ENCODE data around the gene GDPGP1. TPM values are rescaled to one million over a fixed set of nuclear protein-coding genes. Genes with fewer than 3 reads are reported as not detected.

GDPGP1 gene
- total and polyA plus RNA-seq, 2 donors (not counting 1 experiment from before 2014, with no cell fraction given): 9.3 to 10.4 TPM

DNA sequence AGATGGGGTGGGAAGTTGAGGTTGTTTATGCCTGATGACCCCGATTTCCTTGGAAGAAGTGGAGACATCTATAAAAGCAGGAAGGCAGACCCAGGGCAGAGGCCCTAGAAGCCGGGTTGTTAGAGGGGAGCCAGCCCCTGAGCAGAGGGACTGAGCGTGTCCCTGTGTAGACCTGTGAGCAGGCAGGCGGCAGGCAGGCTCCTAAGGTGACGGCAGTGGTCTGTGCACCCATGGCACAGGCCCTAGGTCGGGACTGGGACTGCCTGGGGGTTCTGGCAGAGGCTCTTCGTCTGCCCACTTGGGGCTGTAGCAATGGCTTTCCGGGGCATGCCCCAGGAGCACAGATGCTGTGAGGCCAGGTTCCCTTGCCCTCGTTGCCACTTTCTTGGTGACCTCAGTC is 23.0 kb upstream of the GDPGP1 start:
- H3K36me3 ChIP-seq (replicated peaks in 1 of 2; ENCODE audit: control extremely low read depth in 1 of 2, control insufficient read depth in 1 of 2, extremely low read depth in 1 of 2, insufficient read depth in 2 of 2, low read length in 1 of 2): peaks cover 2 to 64% of the 10 kb centered on the region in 2 experiments
- TF ChIP-seq, protein P1, sequence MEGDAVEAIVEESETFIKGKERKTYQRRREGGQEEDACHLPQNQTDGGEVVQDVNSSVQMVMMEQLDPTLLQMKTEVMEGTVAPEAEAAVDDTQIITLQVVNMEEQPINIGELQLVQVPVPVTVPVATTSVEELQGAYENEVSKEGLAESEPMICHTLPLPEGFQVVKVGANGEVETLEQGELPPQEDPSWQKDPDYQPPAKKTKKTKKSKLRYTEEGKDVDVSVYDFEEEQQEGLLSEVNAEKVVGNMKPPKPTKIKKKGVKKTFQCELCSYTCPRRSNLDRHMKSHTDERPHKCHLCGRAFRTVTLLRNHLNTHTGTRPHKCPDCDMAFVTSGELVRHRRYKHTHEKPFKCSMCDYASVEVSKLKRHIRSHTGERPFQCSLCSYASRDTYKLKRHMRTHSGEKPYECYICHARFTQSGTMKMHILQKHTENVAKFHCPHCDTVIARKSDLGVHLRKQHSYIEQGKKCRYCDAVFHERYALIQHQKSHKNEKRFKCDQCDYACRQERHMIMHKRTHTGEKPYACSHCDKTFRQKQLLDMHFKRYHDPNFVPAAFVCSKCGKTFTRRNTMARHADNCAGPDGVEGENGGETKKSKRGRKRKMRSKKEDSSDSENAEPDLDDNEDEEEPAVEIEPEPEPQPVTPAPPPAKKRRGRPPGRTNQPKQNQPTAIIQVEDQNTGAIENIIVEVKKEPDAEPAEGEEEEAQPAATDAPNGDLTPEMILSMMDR (IDR thresholded peaks at IDR 0.05): no peak
- no peak for TF ChIP-seq EZH2 (IDR thresholded peaks at IDR 0.05; ENCODE audit: borderline replicate concordance, insufficient read depth, low read depth, low read length, poor library complexity, severe bottlenecking)
- H3K27me3 ChIP-seq (replicated peaks in 1 of 4; ENCODE audit: control extremely low read depth in 1 of 4, control insufficient read depth in 3 of 4, insufficient read depth in 4 of 4, low read length in 3 of 4): no peaks in the 10 kb centered on the region
- intact Hi-C loops (cut with micrococcal nuclease): loop anchor here (10.0 kb wide), 2 partner anchors 316 to 454 kb away; partner anchors contain the start of gene AP3S2
- peak overlapping the region; percentile 65 for H3K4me2 ChIP-seq (replicated peaks; ENCODE audit: low read depth, low read length, poor library complexity, severe bottlenecking)
- no peaks in the 10 kb centered on the region for H3K9me3 ChIP-seq (ENCODE audit: control extremely low read depth in 1 of 3, control insufficient read depth in 2 of 3, insufficient read depth in 1 of 3, low read length in 2 of 3)
- 94% methylated on average over 9 of the region's 9 CpGs for WGBS (ENCODE audit: insufficient coverage)
- ChIA-PET POLR2A (no interaction called here), CTCF (no interaction called here)
- H3K27ac ChIP-seq (ENCODE audit: low read length in 2 of 2): peak overlapping the region; percentile 80 to 86
- Mint-ChIP-seq H3K4me1 (peaks cover 93% of the 10 kb centered on the region), H3K27me3 (no peaks in the 10 kb centered on the region), H3K27ac (peak overlapping the region; percentile 90), H3K4me3 (peak overlapping the region; percentile 76), H3K9me3 (ENCODE audit: insufficient read depth) (no peaks in the 10 kb centered on the region)
- H4K20me1 ChIP-seq (ENCODE audit: control insufficient read depth, insufficient read depth, low read length, poor library complexity, severe bottlenecking): peaks cover 55% of the 10 kb centered on the region
- no peak overlapping the region for H2AFZ ChIP-seq (ENCODE audit: insufficient read depth, low read depth, low read length, poor library complexity, severe bottlenecking)
- DNase-seq: no peak
- no peak for ATAC-seq (ENCODE audit: low read depth)
- peaks cover 92% of the 10 kb centered on the region for H3K79me2 ChIP-seq (ENCODE audit: control insufficient read depth, insufficient read depth, low read length)
- peaks cover 92 to 100% of the 10 kb centered on the region in 2 donors for H3K4me1 ChIP-seq (ENCODE audit: control insufficient read depth in 2 of 2, insufficient read depth in 2 of 2, low read length in 2 of 2)
- H3K9ac ChIP-seq (ENCODE audit: low read length): peak overlapping the region; percentile 48
- peak overlapping the region in 1 of 5 experiments; percentile 2 for H3K4me3 ChIP-seq (ENCODE audit: control extremely low read depth in 1 of 5, extremely low read depth in 1 of 5, insufficient read depth in 1 of 5, low read depth in 2 of 5, low read length in 4 of 5)

GRCh38 chr15:90211440-90212143 is 22.4 kb upstream of the GDPGP1 start:
- CTCF ChIA-PET: interaction anchor here (0.8 to 12.6 kb wide), 2 partner anchors 20 to 50 kb away, joined by 3 to 274 read pairs; no protein-coding TSS in a partner anchor
- H3K4me2 ChIP-seq (replicated peaks; ENCODE audit: low read depth, low read length, poor library complexity, severe bottlenecking): peak overlapping the region; percentile 65
- peaks cover 92 to 100% of the 10 kb centered on the region in 2 donors for H3K4me1 ChIP-seq (ENCODE audit: control insufficient read depth in 2 of 2, insufficient read depth in 2 of 2, low read length in 2 of 2)
- no peak for ATAC-seq (ENCODE audit: low read depth)
- peak overlapping the region; percentile 80 to 86 for H3K27ac ChIP-seq (ENCODE audit: low read length in 2 of 2)
- H4K20me1 ChIP-seq (ENCODE audit: control insufficient read depth, insufficient read depth, low read length, poor library complexity, severe bottlenecking): peaks cover 50% of the 10 kb centered on the region
- H3K4me3 ChIP-seq (ENCODE audit: control extremely low read depth in 1 of 5, extremely low read depth in 1 of 5, insufficient read depth in 1 of 5, low read depth in 2 of 5, low read length in 4 of 5): peak overlapping the region in 2 of 5 experiments; percentile 2 to 15
- peaks cover 2 to 58% of the 10 kb centered on the region in 2 experiments for H3K36me3 ChIP-seq (replicated peaks in 1 of 2; ENCODE audit: control extremely low read depth in 1 of 2, control insufficient read depth in 1 of 2, extremely low read depth in 1 of 2, insufficient read depth in 2 of 2, low read length in 1 of 2)
- H3K4me1 Mint-ChIP-seq: peaks cover 93% of the 10 kb centered on the region
- H3K4me3 Mint-ChIP-seq: peak overlapping the region; percentile 76
- H3K27me3 ChIP-seq (replicated peaks in 1 of 4; ENCODE audit: control extremely low read depth in 1 of 4, control insufficient read depth in 3 of 4, insufficient read depth in 4 of 4, low read length in 3 of 4): no peaks in the 10 kb centered on the region
- peaks cover 92% of the 10 kb centered on the region for H3K79me2 ChIP-seq (ENCODE audit: control insufficient read depth, insufficient read depth, low read length)
- TF ChIP-seq EZH2 (IDR thresholded peaks at IDR 0.05; ENCODE audit: borderline replicate concordance, insufficient read depth, low read depth, low read length, poor library complexity, severe bottlenecking): no peak
- TF ChIP-seq, protein P1 (IDR thresholded peaks at IDR 0.05): no peak
- H3K27ac Mint-ChIP-seq: peak overlapping the region; percentile 90
- POLR2A ChIA-PET: interaction anchor here (1.5 to 9.0 kb wide), 3 partner anchors 10 to 21 kb away, joined by 7 to 163 read pairs (median 56); partner anchors contain the start of genes CIB1, GDPGP1 and SEMA4B
- H3K9me3 ChIP-seq (ENCODE audit: control extremely low read depth in 1 of 3, control insufficient read depth in 2 of 3, insufficient read depth in 1 of 3, low read length in 2 of 3): peaks cover 0 to 2% (median 0%) of the 10 kb centered on the region in 3 donors
- no peak overlapping the region for H2AFZ ChIP-seq (ENCODE audit: insufficient read depth, low read depth, low read length, poor library complexity, severe bottlenecking)
- H3K27me3 Mint-ChIP-seq: no peaks in the 10 kb centered on the region
- DNase-seq: no peak
- H3K9ac ChIP-seq (ENCODE audit: low read length): peak overlapping the region; percentile 48
- WGBS (ENCODE audit: insufficient coverage): 42% methylated on average over 9 of the region's 13 CpGs
- H3K9me3 Mint-ChIP-seq (ENCODE audit: insufficient read depth): no peaks in the 10 kb centered on the region
- intact Hi-C loops (cut with micrococcal nuclease): loop anchor here (10.0 kb wide), 2 partner anchors 317 to 453 kb away; partner anchors contain the start of gene AP3S2
